Ovary (tissue), 3 donors: ENCODE measurements around the gene PIP5K1B.

Experiments
- EP300 ChIP-seq: sonication (generic); formaldehyde crosslinking; IDR thresholded peaks from one replicate; pipeline ENCODE4 v1.6.1; 2017; ENCODE audit warnings: antibody characterized with exemption
- TF ChIP-seq, protein P1 (sequence below), 3 donors: fragments of 450-650 bp in 2 of 3; fragments of 200-600 bp in 1 of 3; IDR thresholded peaks; one replicate each; pipeline versions ENCODE4 v1.5.1 to v1.8.0; 2016 to 2022; ENCODE audit warnings: antibody characterized with exemption in 3 of 3, mild to moderate bottlenecking in 1 of 3
- donor health status: DM: no; HTN: no; CAD: no.

DNA sequence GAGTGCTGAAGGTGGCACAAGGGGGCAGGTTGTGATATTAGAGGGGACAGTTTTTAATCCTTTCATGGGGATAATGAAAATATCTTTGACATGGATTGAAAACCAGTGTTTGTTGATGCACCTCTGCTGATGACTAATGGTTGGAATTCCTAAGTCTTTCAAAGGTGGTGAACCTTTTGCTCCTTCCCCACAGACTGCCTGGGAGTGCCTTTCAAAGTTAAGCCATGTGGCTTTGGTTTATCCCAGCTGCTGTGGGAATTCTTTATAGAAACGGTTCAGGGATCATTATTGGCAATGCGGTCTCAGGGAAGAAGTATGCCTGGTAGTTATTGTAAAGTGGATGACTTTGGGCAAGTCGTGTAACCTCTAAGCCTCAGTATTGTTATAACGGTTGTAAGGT, 45.7 kb downstream of the PIP5K1B start:
- no peak for TF ChIP-seq EP300
- TF ChIP-seq, protein P1, sequence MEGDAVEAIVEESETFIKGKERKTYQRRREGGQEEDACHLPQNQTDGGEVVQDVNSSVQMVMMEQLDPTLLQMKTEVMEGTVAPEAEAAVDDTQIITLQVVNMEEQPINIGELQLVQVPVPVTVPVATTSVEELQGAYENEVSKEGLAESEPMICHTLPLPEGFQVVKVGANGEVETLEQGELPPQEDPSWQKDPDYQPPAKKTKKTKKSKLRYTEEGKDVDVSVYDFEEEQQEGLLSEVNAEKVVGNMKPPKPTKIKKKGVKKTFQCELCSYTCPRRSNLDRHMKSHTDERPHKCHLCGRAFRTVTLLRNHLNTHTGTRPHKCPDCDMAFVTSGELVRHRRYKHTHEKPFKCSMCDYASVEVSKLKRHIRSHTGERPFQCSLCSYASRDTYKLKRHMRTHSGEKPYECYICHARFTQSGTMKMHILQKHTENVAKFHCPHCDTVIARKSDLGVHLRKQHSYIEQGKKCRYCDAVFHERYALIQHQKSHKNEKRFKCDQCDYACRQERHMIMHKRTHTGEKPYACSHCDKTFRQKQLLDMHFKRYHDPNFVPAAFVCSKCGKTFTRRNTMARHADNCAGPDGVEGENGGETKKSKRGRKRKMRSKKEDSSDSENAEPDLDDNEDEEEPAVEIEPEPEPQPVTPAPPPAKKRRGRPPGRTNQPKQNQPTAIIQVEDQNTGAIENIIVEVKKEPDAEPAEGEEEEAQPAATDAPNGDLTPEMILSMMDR (IDR thresholded peaks at IDR 0.05), result no peak
